Endometrial microvascular endothelial cells (primary cell): ENCODE measurements around the gene MAGEA9B. TPM values are rescaled to one million over a fixed set of nuclear protein-coding genes. Genes with fewer than 3 reads are reported as not detected.
"Not testable (repeated sequence)": the region's sequence is repeated elsewhere in the genome, so short reads cannot be mapped to it uniquely, and the experiment has no call there.

Source experiments
- in situ Hi-C: cut with HindIII; loops from 2 replicates; pipeline ENCODE4 v1.10.0; 2017; ENCODE audit warnings: low sequenced_read_pairs, low pct_unique_long_range_greater_than_20kb; ENCODE audit errors: inconsistent ontology term
- total RNA-seq: library from RNA; depleted of rRNA; stranded (reverse); fragments of >200 nt; gene quantifications from one replicate; pipeline ENCODE4 v1.2.3, GENCODE V29; 2015; ENCODE audit errors: inconsistent ontology term

Gene MAGEA9B
- total RNA-seq, 1 donor from 2014 or later = not detected

GRCh38 chrX:149540621-149541520 lies 46.4 kb downstream of the MAGEA9B start, which contains the start of gene EOLA1:
Gene EOLA1 (plus strand): TSS chrX:149541012. CDS start chrX:149545631, 4,619 bp downstream.
- in situ Hi-C loops = no loop called here

GRCh38 chrX:149540131-149540620 lies 47.1 kb downstream of the MAGEA9B start:
- in situ Hi-C loops = no loop called here

GRCh38 chrX:149539283-149540130 lies 47.8 kb downstream of the MAGEA9B start:
- in situ Hi-C loops = no loop called here

GRCh38 chrX:149537474-149537873 lies 49.8 kb downstream of the MAGEA9B start:
- in situ Hi-C loops = not testable (repeated sequence)

GRCh38 chrX:149534926-149535602 lies 52.2 kb downstream of the MAGEA9B start:
- in situ Hi-C loops = not testable (repeated sequence)

GRCh38 chrX:149533999-149534398 lies 53.3 kb downstream of the MAGEA9B start:
- in situ Hi-C loops = not testable (repeated sequence)

GRCh38 chrX:149532868-149533267 lies 54.4 kb downstream of the MAGEA9B start:
- in situ Hi-C loops = not testable (repeated sequence)

Other genes with a start within 250 kb of the MAGEA9B start
- 33.8 TPM for gene IDS, start 82.2 kb downstream of the MAGEA9B start, total RNA-seq
- gene EOLA1, start 46.4 kb downstream of the MAGEA9B start, total RNA-seq = 5.7 TPM
- not detected for gene HSFX3, start 37.5 kb downstream of the MAGEA9B start, total RNA-seq
- gene HSFX2, start 7.9 kb upstream of the MAGEA9B start, total RNA-seq = 1.9 TPM
- gene TMEM185A, start 44.3 kb upstream of the MAGEA9B start, total RNA-seq = 11.8 TPM
- gene MAGEA11, start 124.6 kb upstream of the MAGEA9B start, total RNA-seq = not detected
- not detected for gene HSFX1, start 186.6 kb upstream of the MAGEA9B start, total RNA-seq
- gene MAGEA9, start 194.5 kb upstream of the MAGEA9B start, total RNA-seq = not detected